H1 (cell line): ENCODE data around the gene SIKE1. TPM values are rescaled to one million over a fixed set of nuclear protein-coding genes. Genes with fewer than 3 reads are reported as not detected.

Experiments
- CTCF ChIA-PET: fragments of 300-600 bp; sonication (Branson Sonifier 250); formaldehyde crosslinking; loops from one replicate; lab custom pipeline; 2021; ENCODE audit not compliant: partially characterized antibody; lab: Charles Lee
- POLR2A ChIA-PET: fragments of 300-600 bp; sonication (Branson Sonifier 250); formaldehyde crosslinking; loops from one replicate; lab custom pipeline; 2021; ENCODE audit warnings: inconsistent platforms; ENCODE audit not compliant: partially characterized antibody; lab: Charles Lee
- DNase-seq, 2 experiments: peaks; one replicate each; pipeline versions ENCODE4 v3.0.0 to v3.0.0-alpha.2; 2010 to 2022; ENCODE audit warnings: low spot score in 2 of 2, low read depth in 1 of 2, mixed read lengths in 1 of 2
- FAIRE-seq: peaks from 2 replicates; lab custom pipeline; 2011; peaks lifted over from hg19 to GRCh38; lab: Jason Lieb, UNC
- H2AFZ ChIP-seq: 2 replicates; pipeline ENCODE4 v1.8.1; 2012; ENCODE audit warnings: low read length, inconsistent platforms
- H2AK5ac ChIP-seq: 2 replicates; pipeline ENCODE4 v1.6.1; 2013; ENCODE audit warnings: low read depth, low read length
- H2BK120ac ChIP-seq: replicated peaks from 2 replicates; pipeline ENCODE3; 2013; ENCODE audit warnings: low read depth, low read length, inconsistent platforms
- H2BK12ac ChIP-seq: 2 replicates; pipeline ENCODE4 v1.6.1; 2013; ENCODE audit warnings: low read depth, low read length
- H2BK15ac ChIP-seq: 2 replicates; pipeline ENCODE4 v1.6.1; 2013; ENCODE audit warnings: low read length
- H2BK20ac ChIP-seq: 2 replicates; pipeline ENCODE4 v1.6.1; 2013; ENCODE audit warnings: low read length
- H2BK5ac ChIP-seq: 2 replicates; pipeline ENCODE4 v1.6.1; 2013; ENCODE audit warnings: low read depth, low read length
- H3K14ac ChIP-seq: 2 replicates; pipeline ENCODE4 v1.6.1; 2013; ENCODE audit warnings: inconsistent platforms; ENCODE audit not compliant: insufficient read length
- H3K18ac ChIP-seq: 2 replicates; pipeline ENCODE4 v1.6.1; 2013; ENCODE audit warnings: low read length; ENCODE audit errors: extremely low read depth
- H3K23ac ChIP-seq: 2 replicates; pipeline ENCODE4 v1.6.1; 2013; ENCODE audit warnings: inconsistent platforms; ENCODE audit not compliant: insufficient read length
- H3K23me2 ChIP-seq: 2 replicates; pipeline ENCODE4 v1.6.1; 2013; ENCODE audit warnings: low read depth, low read length
- H3K27ac ChIP-seq: 2 replicates; pipeline ENCODE4 v1.6.1; 2011; ENCODE audit warnings: low read depth, low read length, inconsistent platforms
- H3K27me3 ChIP-seq, 4 experiments: replicated peaks in 1 of 4; 1 replicate in 1 of 4; 2 replicates in 3 of 4; pipeline versions ENCODE4 v1.6.1 to v1.8.1; 2011 to 2013; ENCODE audit warnings: low read length in 3 of 4, mild to moderate bottlenecking in 3 of 4, inconsistent platforms in 2 of 4, mixed read lengths in 2 of 4, moderate library complexity in 1 of 4; ENCODE audit not compliant: control insufficient read depth in 3 of 4, insufficient read depth in 3 of 4; ENCODE audit errors: extremely low read depth in 1 of 4
- H3K36me3 ChIP-seq, 4 experiments: 2 replicates each; pipeline versions ENCODE4 v1.6.1 to v1.8.1; 2011 to 2013; ENCODE audit warnings: mild to moderate bottlenecking in 4 of 4, low read length in 3 of 4, moderate library complexity in 2 of 4, control low read depth in 1 of 4, inconsistent platforms in 1 of 4; ENCODE audit not compliant: insufficient read depth in 4 of 4, control insufficient read depth in 2 of 4
- H3K4ac ChIP-seq: replicated peaks from 2 replicates; pipeline ENCODE3; 2013; ENCODE audit warnings: low read length, low read depth, mixed read lengths, inconsistent platforms; ENCODE audit not compliant: insufficient read length
- H3K4me1 ChIP-seq, 4 experiments: replicated peaks in 1 of 4; 1 replicate in 1 of 4; 2 replicates in 3 of 4; pipeline versions ENCODE4 v1.6.1 to v1.8.1; 2011 to 2013; ENCODE audit warnings: low read length in 3 of 4, inconsistent platforms in 2 of 4, mixed read lengths in 1 of 4; ENCODE audit not compliant: insufficient read depth in 4 of 4, control insufficient read depth in 3 of 4
- H3K4me2 ChIP-seq, 2 experiments: 2 replicates each; pipeline versions ENCODE4 v1.6.1 to v1.8.1; 2011 to 2013; ENCODE audit warnings: low read depth in 2 of 2, low read length in 2 of 2, control low read depth in 1 of 2, inconsistent platforms in 1 of 2, mild to moderate bottlenecking in 1 of 2; ENCODE audit not compliant: insufficient read depth in 1 of 2
- H3K4me3 ChIP-seq, 4 experiments: fragments of 200-600, 300-600 bp in 1 of 4; sonication (generic), shearing (Covaris generic), sonication (Bioruptor Twin) in 1 of 4; 2 replicates each; pipeline versions ENCODE4 v1.5.1 to v1.8.1; 2011 to 2016; ENCODE audit warnings: low read length in 4 of 4, low read depth in 3 of 4, control low read depth in 2 of 4, inconsistent platforms in 2 of 4, mild to moderate bottlenecking in 2 of 4, mixed read lengths in 1 of 4, moderate library complexity in 1 of 4; ENCODE audit not compliant: insufficient read depth in 2 of 4; ENCODE audit errors: extremely low read depth in 1 of 4
- H3K56ac ChIP-seq: replicated peaks from 2 replicates; pipeline ENCODE3; 2013; ENCODE audit warnings: low read depth, mild to moderate bottlenecking, mixed read lengths, low read length, inconsistent platforms; ENCODE audit not compliant: insufficient read length
- H3K79me1 ChIP-seq: 2 replicates; pipeline ENCODE4 v1.6.1; 2013; ENCODE audit warnings: low read depth, low read length, control low read depth
- H3K79me2 ChIP-seq, 2 experiments: 2 replicates each; pipeline versions ENCODE4 v1.6.1 to v1.8.1; 2012 to 2013; ENCODE audit warnings: low read length in 2 of 2, mild to moderate bottlenecking in 2 of 2, inconsistent platforms in 1 of 2; ENCODE audit not compliant: insufficient read depth in 2 of 2, control insufficient read depth in 1 of 2
- H3K9ac ChIP-seq, 4 experiments: replicated peaks in 1 of 4; 1 replicate in 1 of 4; 2 replicates in 3 of 4; pipeline versions ENCODE4 v1.6.1 to v1.8.1; 2011 to 2013; ENCODE audit warnings: low read depth in 3 of 4, low read length in 3 of 4, control low read depth in 2 of 4, mild to moderate bottlenecking in 2 of 4, moderate library complexity in 2 of 4, inconsistent platforms in 1 of 4; ENCODE audit errors: extremely low read depth in 1 of 4
- H3K9me3 ChIP-seq, 2 experiments: 2 replicates each; pipeline versions ENCODE4 v1.6.1 to v1.8.1; 2012 to 2013; ENCODE audit warnings: mild to moderate bottlenecking in 2 of 2, moderate library complexity in 2 of 2, control low read depth in 1 of 2, inconsistent platforms in 1 of 2, low read depth in 1 of 2, low read length in 1 of 2, mixed read lengths in 1 of 2; ENCODE audit not compliant: insufficient read depth in 2 of 2
- H4K20me1 ChIP-seq, 2 experiments: replicated peaks in 1 of 2; 2 replicates each; pipeline versions ENCODE3 to v1.8.1; 2011 to 2013; ENCODE audit warnings: inconsistent platforms in 2 of 2, low read length in 2 of 2, mild to moderate bottlenecking in 1 of 2; ENCODE audit not compliant: insufficient read depth in 2 of 2, control insufficient read depth in 1 of 2
- H4K5ac ChIP-seq: 2 replicates; pipeline ENCODE4 v1.6.1; 2013; ENCODE audit warnings: low read length, low read depth, mixed read lengths, inconsistent platforms; ENCODE audit not compliant: insufficient read length
- H4K8ac ChIP-seq: 2 replicates; pipeline ENCODE4 v1.8.0; 2013; ENCODE audit warnings: mild to moderate bottlenecking, moderate library complexity, low read length, inconsistent platforms; ENCODE audit not compliant: insufficient read depth; ENCODE audit errors: extremely low read depth
- H4K91ac ChIP-seq: replicated peaks from 2 replicates; pipeline ENCODE3; 2013; ENCODE audit warnings: low read length, mixed read lengths, inconsistent platforms; ENCODE audit not compliant: insufficient read length
- CHD1 ChIP-seq: IDR thresholded peaks from 2 replicates; pipeline ENCODE4 v1.6.1; 2012; ENCODE audit warnings: low read depth, low read length, improper control_type of control experiment
- EGR1 ChIP-seq: IDR thresholded peaks from 2 replicates; pipeline ENCODE4 v1.6.1; 2011; ENCODE audit warnings: low read depth, low read length, borderline replicate concordance
- RXRA ChIP-seq: IDR thresholded peaks from 2 replicates; pipeline ENCODE4 v1.6.1; 2011; ENCODE audit warnings: low read depth, mild to moderate bottlenecking, low read length, moderate library complexity; ENCODE audit not compliant: insufficient read depth
- SIRT6 ChIP-seq: IDR thresholded peaks from one replicate; pipeline ENCODE4 v1.7.1; 2012; ENCODE audit warnings: low read length, inconsistent platforms
- SP2 ChIP-seq: IDR thresholded peaks from 2 replicates; pipeline ENCODE4 v1.6.1; 2012; ENCODE audit warnings: mild to moderate bottlenecking, low read length, inconsistent platforms
- YY1 ChIP-seq: IDR thresholded peaks from 2 replicates; pipeline ENCODE4 v1.6.1; 2011; ENCODE audit warnings: low read depth, mild to moderate bottlenecking, low read length
- WGBS, 2 experiments: shearing (Covaris generic) in 1 of 2; methylation state at CpG; one replicate each; pipeline versions ENCODE4 v1.1.6 to v1.1.7; 2013 to 2015; ENCODE audit warnings: low lambda C conversion rate in 2 of 2, mixed read lengths in 2 of 2, inconsistent platforms in 1 of 2, low coverage in 1 of 2, missing lambda C conversion rate in 1 of 2; ENCODE audit not compliant: insufficient replicate concordance in 2 of 2, insufficient coverage in 1 of 2, insufficient read length in 1 of 2; ENCODE audit errors: extremely low coverage in 1 of 2, missing lambda C conversion rate in 1 of 2; 5-methylcytosine and 5-hydroxymethylcytosine counted together
- polyA plus RNA-seq, 7 experiments: library from polyadenylated mRNA; depleted of rRNA in 3 of 7; stranded (reverse) in 5 of 7; unstranded in 2 of 7; fragments of >200 nt in 5 of 7; fragments of 200-250 nt in 2 of 7; gene quantifications; 1 replicate in 5 of 7; 2 replicates in 1 of 7; 4 replicates in 1 of 7; pipeline versions ENCODE4 v1.2.1 to v1.2.3, GENCODE V29; 2011 to 2013; ENCODE audit warnings: missing spikeins in 2 of 7, mixed read lengths in 2 of 7
- total RNA-seq: library from RNA; stranded (reverse); fragmentation: NEBNext Ultra II Directional; extraction: Animal tissue kit (Norgen Biotek cat#: 25700); gene quantifications from 2 replicates; pipeline ENCODE4 v1.2.1, GENCODE V29; 2021

Gene SIKE1
- total and polyA plus RNA-seq, 2 of the 8 experiments (the other 6 are each of a cell fraction or from before 2014, with no cell fraction given) = 20.5 to 79.9 TPM

GRCh38 chr1:114819869-114820268 lies 39.4 kb upstream of the SIKE1 start:
- H2BK20ac ChIP-seq = no peak overlapping the region
- H3K4me1 ChIP-seq = no peaks in the 10 kb centered on the region
- H3K4me2 ChIP-seq = no peak overlapping the region
- H2BK5ac ChIP-seq = no peak overlapping the region
- TF ChIP-seq EGR1 (no peak), RXRA (no peak), SP2 (no peak), SIRT6 (no peak), CHD1 (no peak), YY1 (no peak)
- H3K9me3 ChIP-seq = peaks cover 0 to 11% of the 10 kb centered on the region in 2 experiments; a peak in 2 of 4 replicates
- FAIRE-seq (no peak), DNase-seq (no peak)
- H3K9ac ChIP-seq = no peak overlapping the region
- no peak overlapping the region for H4K91ac ChIP-seq
- H3K4ac ChIP-seq = no peak overlapping the region
- 0 out of 2 replicates have a peak overlapping the region, but pooled peaks have one; percentile 7 for H2AFZ ChIP-seq
- H3K23me2 ChIP-seq = no peaks in the 10 kb centered on the region
- H4K5ac ChIP-seq = no peak overlapping the region
- H4K20me1 ChIP-seq = no peaks in the 10 kb centered on the region
- no peak overlapping the region for H3K14ac ChIP-seq
- H3K27me3 ChIP-seq = no peaks in the 10 kb centered on the region
- H4K8ac ChIP-seq = no peak overlapping the region
- H3K4me3 ChIP-seq = no peak overlapping the region
- ChIA-PET POLR2A (no interaction called here), CTCF (no interaction called here)
- no peaks in the 10 kb centered on the region for H3K79me2 ChIP-seq
- no peak overlapping the region for H2AK5ac ChIP-seq
- H3K27ac ChIP-seq = no peak overlapping the region
- no peak overlapping the region for H2BK12ac ChIP-seq
- H3K23ac ChIP-seq = no peak overlapping the region
- no peak overlapping the region for H2BK15ac ChIP-seq
- no peaks in the 10 kb centered on the region for H3K79me1 ChIP-seq
- H3K18ac ChIP-seq = no peak overlapping the region
- 89% methylated on average over 3 of the region's 3 CpGs; no CpG with 5 or more reads in 1 of the 2 experiments for WGBS, 2 experiments
- no peaks in the 10 kb centered on the region for H3K36me3 ChIP-seq
- no peak overlapping the region for H2BK120ac ChIP-seq
- no peak overlapping the region for H3K56ac ChIP-seq
